ENCODE results near the gene NPPB. TPM values are rescaled to one million over a fixed set of nuclear protein-coding genes. Genes with fewer than 3 reads are reported as not detected.

NPPB gene
- total RNA-seq: not detected

DNA sequence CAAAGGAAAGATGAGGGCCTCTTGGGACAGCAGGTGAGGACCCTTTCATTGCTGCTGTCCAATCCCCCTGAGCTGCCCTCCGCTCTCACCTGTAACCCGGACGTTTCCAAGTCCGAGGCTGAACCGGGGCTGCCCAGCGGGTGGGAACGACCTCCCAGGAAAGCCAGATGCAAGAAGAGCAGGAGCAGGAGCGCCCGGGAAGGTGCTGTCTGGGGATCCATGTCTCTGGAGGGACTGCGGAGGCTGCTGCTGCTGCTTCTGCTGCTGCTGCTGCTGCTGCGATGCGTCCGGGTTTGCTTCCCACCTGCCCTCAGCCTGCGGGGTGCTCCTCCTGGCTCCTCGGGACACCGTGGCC, at the start of gene NPPB:
Gene NPPB (minus strand): TSS at position 333 of the 355 bp plus-strand sequence. CDS start 112 bp downstream, at position 221.

DNA sequence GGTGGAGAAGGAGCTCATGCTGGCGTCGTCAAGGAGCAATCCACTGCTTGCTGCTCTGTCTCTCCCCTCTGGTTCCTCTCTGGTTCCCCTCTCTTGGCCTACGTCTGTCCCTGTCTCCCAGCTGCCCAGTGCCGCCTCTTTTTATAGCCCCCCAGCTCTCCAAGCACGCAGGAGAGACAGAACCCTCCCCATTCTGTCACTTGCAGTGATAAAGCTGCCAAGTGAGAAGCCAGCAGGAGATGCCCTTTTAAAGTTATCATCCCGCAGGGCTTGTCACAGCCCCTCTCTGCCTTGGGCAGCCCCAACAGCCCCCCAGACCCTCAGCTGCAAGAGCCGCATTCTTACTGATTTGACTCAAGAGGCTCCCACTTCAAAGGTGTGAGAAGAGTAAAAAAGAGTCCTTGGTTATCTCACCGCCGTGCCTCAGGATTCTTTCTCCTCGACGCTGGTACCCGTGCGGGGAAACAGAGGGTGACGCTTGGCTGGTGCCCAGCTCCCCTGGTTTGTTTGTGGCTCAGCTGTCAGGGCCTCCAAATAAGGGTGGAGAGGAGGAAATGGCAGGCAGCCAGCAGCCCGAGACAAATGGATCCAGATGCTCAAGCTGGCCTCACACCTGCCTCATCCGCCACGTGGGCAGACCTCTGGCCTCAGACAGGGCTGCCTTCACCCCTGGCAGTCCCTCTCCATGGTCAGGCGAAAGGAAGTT, 10.9 kb downstream of the NPPB start, which contains the start of gene NPPA:
Gene NPPA (minus strand): TSS at position 117 of the 706 bp plus-strand sequence. CDS start 99 bp downstream, at position 18.

Small RNAs within 50 kb of the gene (small RNA-seq; reads per million reads assigned to genes)
- gene RF02156 (ENCODE audit: low replicate concordance) (not detected), gene RF02157 (ENCODE audit: low replicate concordance) (not detected), gene RF02158 (ENCODE audit: low replicate concordance) (not detected)

Other genes starting within 250 kb of the NPPB start
- gene FBXO2, start 204.5 kb downstream of the NPPB start, total RNA-seq: 1.9 TPM
- gene FBXO44, start 204.1 kb downstream of the NPPB start, total RNA-seq: 42.3 TPM
- 4.7 TPM for gene FBXO6, start 194.7 kb downstream of the NPPB start, total RNA-seq
- gene MAD2L2, start 177.8 kb downstream of the NPPB start, total RNA-seq: 65.7 TPM
- 103 TPM for gene DRAXIN, start 167.2 kb downstream of the NPPB start, total RNA-seq
- gene AGTRAP, start 122.8 kb downstream of the NPPB start, total RNA-seq: 3.8 TPM
- not detected for gene C1orf167, start 96.8 kb downstream of the NPPB start, total RNA-seq
- gene MTHFR, start 53.0 kb downstream of the NPPB start, total RNA-seq: 45.1 TPM
- gene CLCN6, start 52.8 kb downstream of the NPPB start, total RNA-seq: 29.7 TPM
- gene NPPA, start 11.2 kb downstream of the NPPB start, total RNA-seq: not detected
- 19.1 TPM for gene KIAA2013, start 67.5 kb upstream of the NPPB start, total RNA-seq
- 16.9 TPM for gene PLOD1, start 75.8 kb upstream of the NPPB start, total RNA-seq
- gene MFN2, start 121.5 kb upstream of the NPPB start, total RNA-seq: 47.3 TPM
- 31.6 TPM for gene MIIP, start 160.6 kb upstream of the NPPB start, total RNA-seq
- not detected for gene TNFRSF8, start 204.4 kb upstream of the NPPB start, total RNA-seq

All from parietal lobe (tissue), 2 donors.